SK-N-SH (cell line): ENCODE results near the gene SYCN.

Experiments
- EP300 ChIP-seq, 2 experiments: IDR thresholded peaks; 2 replicates each; pipeline versions ENCODE4 v1.4.0 to v1.6.1; 2012; ENCODE audit warnings: borderline replicate concordance in 1 of 2, low read depth in 1 of 2, low read length in 1 of 2
- NFIC ChIP-seq: IDR thresholded peaks from 2 replicates; pipeline ENCODE4 v1.4.0; 2012; ENCODE audit warnings: borderline replicate concordance
- POLR2AphosphoS5 ChIP-seq: IDR thresholded peaks from 2 replicates; pipeline ENCODE4 v1.6.1; 2012; ENCODE audit warnings: low read depth, low read length
- SIN3A ChIP-seq: IDR thresholded peaks from 2 replicates; pipeline ENCODE4 v1.6.1; 2012; ENCODE audit warnings: low read depth, mild to moderate bottlenecking, low read length, moderate library complexity, borderline replicate concordance
- YY1 ChIP-seq: IDR thresholded peaks from 2 replicates; pipeline ENCODE4 v1.4.0; 2012; ENCODE audit warnings: low read depth, mild to moderate bottlenecking
- ZBTB33 ChIP-seq: IDR thresholded peaks from 2 replicates; pipeline ENCODE4 v1.4.0; 2012; ENCODE audit warnings: low read depth, borderline replicate concordance
- TF ChIP-seq, protein P1 (sequence below): IDR thresholded peaks from 2 replicates; pipeline ENCODE4 v1.4.0; 2012; ENCODE audit warnings: low read depth
- TF ChIP-seq, protein P2 (sequence below): fragments of 200-600 bp; sonication (generic); IDR thresholded peaks from 2 replicates; pipeline ENCODE4 v1.6.1; 2017; ENCODE audit warnings: antibody characterized with exemption, mild to moderate bottlenecking, moderate library complexity

GRCh38 chr19:39167461-39168257 lies 36.4 kb downstream of the SYCN start:
- TF ChIP-seq, protein P1, sequence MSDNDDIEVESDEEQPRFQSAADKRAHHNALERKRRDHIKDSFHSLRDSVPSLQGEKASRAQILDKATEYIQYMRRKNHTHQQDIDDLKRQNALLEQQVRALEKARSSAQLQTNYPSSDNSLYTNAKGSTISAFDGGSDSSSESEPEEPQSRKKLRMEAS = no peak
- TF ChIP-seq, protein P2, sequence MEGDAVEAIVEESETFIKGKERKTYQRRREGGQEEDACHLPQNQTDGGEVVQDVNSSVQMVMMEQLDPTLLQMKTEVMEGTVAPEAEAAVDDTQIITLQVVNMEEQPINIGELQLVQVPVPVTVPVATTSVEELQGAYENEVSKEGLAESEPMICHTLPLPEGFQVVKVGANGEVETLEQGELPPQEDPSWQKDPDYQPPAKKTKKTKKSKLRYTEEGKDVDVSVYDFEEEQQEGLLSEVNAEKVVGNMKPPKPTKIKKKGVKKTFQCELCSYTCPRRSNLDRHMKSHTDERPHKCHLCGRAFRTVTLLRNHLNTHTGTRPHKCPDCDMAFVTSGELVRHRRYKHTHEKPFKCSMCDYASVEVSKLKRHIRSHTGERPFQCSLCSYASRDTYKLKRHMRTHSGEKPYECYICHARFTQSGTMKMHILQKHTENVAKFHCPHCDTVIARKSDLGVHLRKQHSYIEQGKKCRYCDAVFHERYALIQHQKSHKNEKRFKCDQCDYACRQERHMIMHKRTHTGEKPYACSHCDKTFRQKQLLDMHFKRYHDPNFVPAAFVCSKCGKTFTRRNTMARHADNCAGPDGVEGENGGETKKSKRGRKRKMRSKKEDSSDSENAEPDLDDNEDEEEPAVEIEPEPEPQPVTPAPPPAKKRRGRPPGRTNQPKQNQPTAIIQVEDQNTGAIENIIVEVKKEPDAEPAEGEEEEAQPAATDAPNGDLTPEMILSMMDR = no peak
- TF ChIP-seq YY1 = no peak
- TF ChIP-seq SIN3A = no peak
- no peak for TF ChIP-seq EP300 (IDR thresholded peaks at IDR 0.05; ENCODE audit: borderline replicate concordance in 1 of 2, low read depth in 1 of 2, low read length in 1 of 2)
- TF ChIP-seq ZBTB33 = no peak
- TF ChIP-seq NFIC = no peak
- no peak for TF ChIP-seq POLR2AphosphoS5
